ENCODE results near the gene DCANP1.
A peak's percentile ranks its signal among the peaks of the same experiment; 100 is the strongest.

DCANP1 gene

GRCh38 chr5:135478938-135479337, 31.8 kb upstream of the DCANP1 start:
- no peak for DNase-seq

- DNase-seq, result no peak
Measured at GRCh38 chr5:135477613-135478066, 30.5 kb upstream of the DCANP1 start.

- peak; percentile 92 for DNase-seq
Measured at GRCh38 chr5:135476615-135477581, 29.8 kb upstream of the DCANP1 start.

GRCh38 chr5:135473956-135474670, 27.0 kb upstream of the DCANP1 start:
- no peak for DNase-seq

GRCh38 chr5:135472141-135472540, 25.0 kb upstream of the DCANP1 start:
- DNase-seq, result no peak

- no peak for DNase-seq
Measured at GRCh38 chr5:135471726-135472125, 24.6 kb upstream of the DCANP1 start.

- DNase-seq, result no peak
Measured at GRCh38 chr5:135469911-135470310, 22.8 kb upstream of the DCANP1 start.

GRCh38 chr5:135468541-135468940, 21.4 kb upstream of the DCANP1 start:
- DNase-seq, result no peak

- no peak for DNase-seq
Measured at GRCh38 chr5:135467871-135468485, 20.8 kb upstream of the DCANP1 start.

- DNase-seq, result no peak
Measured at GRCh38 chr5:135467051-135467625, 20.0 kb upstream of the DCANP1 start.

- peak; percentile 74 for DNase-seq
Measured at GRCh38 chr5:135466178-135467050, 19.3 kb upstream of the DCANP1 start.

- no peak for DNase-seq
Measured at GRCh38 chr5:135465391-135466122, 18.4 kb upstream of the DCANP1 start.

- DNase-seq, result peak; percentile 94
Measured at GRCh38 chr5:135462304-135462703, 15.2 kb upstream of the DCANP1 start.

GRCh38 chr5:135461481-135462151, 14.5 kb upstream of the DCANP1 start:
- DNase-seq, result no peak

- DNase-seq, result no peak
Measured at GRCh38 chr5:135460246-135461033, 13.3 kb upstream of the DCANP1 start.

GRCh38 chr5:135458921-135459331, 11.8 kb upstream of the DCANP1 start:
- peak; percentile 97 for DNase-seq

- DNase-seq, result no peak
Measured at GRCh38 chr5:135458356-135458755, 11.2 kb upstream of the DCANP1 start.

GRCh38 chr5:135457424-135458071, 10.4 kb upstream of the DCANP1 start:
- peak; percentile 88 for DNase-seq

All from hematopoietic multipotent progenitor cell treated with erythropoietin and hydrocortisone succinate and interleukin-3 and kit ligand, for 8 days (in vitro differentiated cells).